Umbilical cord (tissue), 2 donors: Measurements from ENCODE around the gene PUM2. TPM values are rescaled to one million over a fixed set of nuclear protein-coding genes. Genes with fewer than 3 reads are reported as not detected.
A peak's percentile ranks its signal among the peaks of the same experiment; 100 is the strongest.
"Not testable (repeated sequence)": the region's sequence is repeated elsewhere in the genome, so short reads cannot be mapped to it uniquely, and the experiment has no call there.

Source experiments
- DNase-seq: peaks from one replicate; pipeline ENCODE4 v3.0.0-alpha.2; 2015; ENCODE audit warnings: low spot score
- total RNA-seq: library from RNA; depleted of rRNA; stranded (reverse); fragments of >200 nt; gene quantifications from one replicate; pipeline ENCODE4 v1.2.3, GENCODE V29; 2014; ENCODE audit warnings: low replicate concordance; ENCODE audit not compliant: insufficient read depth

The PUM2 gene
- total RNA-seq, 1 donor from 2014 or later: 61.2 TPM

DNA sequence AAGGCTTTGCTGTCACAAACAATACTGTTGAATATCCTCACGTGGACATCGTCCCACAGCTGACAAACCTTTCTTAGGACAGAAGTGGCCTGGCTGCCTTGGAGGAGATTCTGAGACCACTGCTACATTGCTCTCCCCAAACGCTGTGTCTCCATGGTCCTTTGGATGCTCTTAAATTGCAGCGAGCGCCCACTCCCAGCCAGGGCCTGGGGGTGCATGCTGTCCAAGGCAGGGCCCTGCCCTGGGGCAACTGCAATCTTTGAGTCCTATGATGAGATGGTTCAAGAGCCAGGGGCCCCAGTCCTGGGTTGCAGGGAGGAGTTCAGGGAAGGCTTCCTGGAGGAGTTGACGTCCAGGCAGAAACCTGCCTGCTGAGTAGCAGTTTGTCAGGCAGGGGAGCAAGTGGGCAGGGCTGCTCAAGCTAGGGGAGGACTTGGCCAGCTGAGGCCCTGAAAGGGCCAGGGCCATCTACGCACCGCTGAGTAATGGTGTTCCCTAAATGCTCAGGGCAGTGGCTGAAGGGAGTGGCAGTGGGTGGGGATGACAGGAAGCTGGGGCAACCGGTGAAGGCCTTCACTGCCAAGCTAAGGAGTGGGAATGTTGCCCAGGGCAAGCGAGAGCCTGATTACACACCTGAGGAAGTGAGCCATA, 114.9 kb downstream of the PUM2 start:
- no peak for DNase-seq

- not testable (repeated sequence) for DNase-seq
Observed at GRCh38 chr2:20234597-20234996, 116.0 kb downstream of the PUM2 start.

GRCh38 chr2:20232837-20233207, 117.8 kb downstream of the PUM2 start:
- DNase-seq: peak; percentile 38

GRCh38 chr2:20231598-20232026, 119.0 kb downstream of the PUM2 start:
- no peak for DNase-seq

- DNase-seq: no peak
Observed at GRCh38 chr2:20231159-20231558, 119.5 kb downstream of the PUM2 start.

DNA sequence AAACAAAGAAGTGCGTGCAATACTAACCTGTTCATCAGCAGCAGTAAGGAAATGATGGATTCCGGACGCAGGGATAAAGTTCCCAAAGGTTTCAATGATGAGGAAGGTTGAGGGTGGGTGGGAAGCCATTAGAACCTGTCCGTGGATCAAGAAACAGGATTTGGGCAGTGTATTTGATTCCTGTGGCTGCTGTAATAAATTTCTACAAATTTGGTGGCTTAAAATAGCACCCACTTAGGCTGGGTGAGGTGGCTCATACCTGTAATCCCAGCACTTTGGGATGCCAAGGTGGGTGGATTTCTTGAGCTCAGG, 120.6 kb downstream of the PUM2 start:
- no peak for DNase-seq

- no peak for DNase-seq
Observed at GRCh38 chr2:20229322-20230113, 121.1 kb downstream of the PUM2 start.

DNA sequence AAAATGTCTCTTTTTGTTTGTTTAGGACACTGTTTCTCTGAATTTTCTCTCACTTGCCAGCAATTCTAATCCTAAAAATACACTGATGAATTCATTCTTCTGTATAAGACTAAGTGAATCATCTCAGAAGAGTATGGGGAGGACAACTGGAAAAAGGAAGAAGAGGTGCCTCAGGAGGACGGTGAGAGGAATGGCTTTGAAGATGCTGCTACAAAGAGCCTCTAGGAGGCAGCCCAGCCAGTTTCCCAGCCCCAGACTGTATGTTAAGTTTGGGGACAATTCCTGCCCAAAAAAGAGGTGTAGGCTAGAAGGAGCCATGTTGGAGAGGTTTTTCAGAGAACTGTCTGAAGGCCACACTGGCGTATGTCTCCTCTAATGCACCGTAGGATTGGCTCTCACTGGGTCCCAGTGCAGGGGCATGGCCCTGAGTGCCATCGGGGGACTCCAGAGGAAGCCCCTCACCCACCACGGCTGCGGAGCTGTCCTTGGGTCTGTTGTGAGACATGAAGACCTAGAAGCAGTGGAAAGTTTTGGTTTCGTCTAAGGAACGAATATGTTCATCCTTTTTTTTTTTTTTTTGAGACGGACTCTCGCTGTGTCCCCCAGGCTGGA, 122.6 kb downstream of the PUM2 start:
- no peak for DNase-seq

DNA sequence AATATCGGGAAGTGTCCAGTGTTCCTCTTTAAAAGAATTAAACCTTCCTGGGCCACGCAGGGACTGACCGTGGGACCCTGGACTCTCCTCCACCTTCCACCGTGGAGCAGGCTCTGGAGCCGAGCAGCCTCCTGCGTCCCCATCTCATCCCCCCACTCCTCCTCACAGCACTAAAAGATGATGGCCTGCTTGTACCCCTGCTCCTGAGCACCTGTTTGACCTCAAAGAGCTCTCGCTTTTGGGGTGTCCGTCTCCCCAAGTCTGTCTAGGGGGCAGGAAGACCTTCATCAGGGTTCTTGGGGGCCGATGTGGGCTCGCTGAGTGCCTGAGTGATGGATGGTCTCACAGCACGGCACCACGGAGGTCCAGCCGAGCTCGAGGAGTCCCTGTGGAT, 124.5 kb downstream of the PUM2 start:
- DNase-seq: no peak

DNA sequence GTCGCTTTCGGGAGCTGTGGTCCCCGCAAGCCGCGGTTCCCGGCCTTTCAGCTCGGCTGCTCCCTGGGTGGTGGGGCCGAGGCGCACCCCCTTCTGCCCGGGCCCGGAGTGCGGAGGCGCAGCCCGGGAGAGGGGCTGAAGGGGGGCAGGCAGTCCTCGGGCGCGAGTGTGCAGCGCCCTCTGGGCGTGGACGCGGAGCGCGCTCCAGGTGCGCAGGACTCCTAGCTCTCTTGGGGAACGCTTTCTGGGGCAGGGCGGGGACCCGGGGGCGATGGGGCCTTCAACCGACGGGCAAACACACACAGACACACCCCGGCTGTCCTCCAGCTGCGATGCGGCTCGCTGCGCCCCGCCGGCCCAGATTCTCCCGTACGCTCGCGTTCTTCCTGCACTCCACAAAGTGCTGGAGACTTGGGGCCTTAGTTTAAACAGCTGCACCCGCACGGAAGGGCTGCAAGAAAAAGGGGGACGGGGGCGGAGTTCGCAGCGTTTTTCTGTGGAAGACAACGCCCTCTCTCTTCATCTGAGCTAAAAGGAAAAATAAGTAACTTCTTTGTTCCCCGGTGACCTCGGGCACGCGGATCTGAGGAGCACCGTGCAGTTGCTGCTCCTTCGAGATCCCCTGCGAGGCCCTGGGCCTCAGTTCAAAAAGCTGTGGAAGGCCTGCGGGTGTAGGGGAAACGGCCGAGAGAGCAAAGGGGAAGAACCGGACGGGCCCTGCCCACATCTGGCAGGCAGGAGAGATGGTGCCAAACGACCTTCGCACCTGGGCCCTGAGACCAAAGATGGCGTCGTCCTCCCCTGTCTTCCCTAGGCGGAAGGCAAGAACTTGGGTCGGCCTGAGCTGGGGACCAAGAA, 125.1 kb downstream of the PUM2 start:
- DNase-seq: peak; percentile 87

DNA sequence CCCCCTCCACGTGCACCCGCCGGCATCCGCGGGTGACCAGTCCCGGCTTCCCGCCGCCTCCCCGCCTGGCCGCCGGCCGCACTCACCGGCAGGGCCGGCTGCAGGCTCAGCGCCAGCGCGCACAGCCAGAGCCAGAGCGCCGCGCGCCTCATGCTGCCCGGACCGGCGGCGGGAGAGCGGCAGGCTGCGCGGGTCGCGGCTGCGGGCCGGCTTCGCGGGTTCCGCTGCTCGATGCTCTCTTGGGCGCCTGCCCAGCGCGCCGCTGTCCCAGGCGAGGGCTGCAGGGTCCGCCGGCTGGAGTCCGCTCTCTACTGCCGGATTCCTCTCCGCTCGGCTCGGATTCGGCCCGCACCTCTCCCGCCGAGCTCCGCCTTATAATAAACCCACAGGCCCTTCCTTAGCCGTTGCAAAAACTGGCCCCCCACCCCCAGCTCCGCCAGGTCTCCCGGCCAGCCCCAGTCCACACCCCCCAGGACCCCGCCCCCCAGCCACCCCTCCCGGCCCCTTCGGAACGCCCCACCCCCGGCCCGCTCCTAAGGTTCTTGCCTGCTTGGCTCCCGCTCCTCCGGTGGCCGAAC, 125.8 kb downstream of the PUM2 start, which contains the start of gene SDC1:
Gene SDC1 (minus strand): TSS at position 415 of the 578 bp plus-strand sequence. CDS start 263 bp downstream, at position 152.
- DNase-seq: no peak

GRCh38 chr2:20224164-20224715, 126.4 kb downstream of the PUM2 start:
- DNase-seq: peak; percentile 40

- peak; percentile 68 for DNase-seq
Observed at GRCh38 chr2:20223407-20224163, 127.1 kb downstream of the PUM2 start.

DNA sequence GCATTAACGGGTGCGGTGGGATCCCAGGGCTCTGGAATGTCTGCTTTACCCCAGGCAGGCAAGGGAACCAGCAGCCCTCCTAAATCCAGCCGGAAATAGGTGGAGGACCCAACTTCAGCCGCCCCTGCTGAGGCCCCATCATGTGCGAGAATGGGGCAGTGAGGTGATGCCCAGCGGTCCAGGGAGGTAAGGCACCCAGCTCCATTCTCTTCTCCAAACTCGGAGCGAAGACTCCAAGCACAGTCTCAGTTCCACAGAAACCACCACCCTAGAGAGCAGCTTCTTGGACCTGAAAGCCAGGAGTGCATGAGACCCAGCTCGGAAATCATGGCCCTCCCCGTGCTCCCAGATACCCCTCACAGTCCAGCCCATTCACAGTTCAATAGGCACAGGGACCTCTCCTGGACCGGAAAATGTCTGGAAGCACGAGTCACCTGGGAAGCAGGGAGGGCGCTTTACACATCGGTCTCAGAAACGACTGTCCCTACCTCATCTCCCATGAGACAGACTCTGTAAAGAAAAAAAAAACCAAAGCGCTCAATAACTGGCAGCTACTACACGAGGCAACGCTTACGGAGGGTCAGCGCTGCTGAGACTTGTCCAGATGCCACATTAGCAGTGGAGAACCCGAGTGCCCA, 127.8 kb downstream of the PUM2 start:
- no peak for DNase-seq

- DNase-seq: peak; percentile 57
Observed at GRCh38 chr2:20222014-20222768, 128.5 kb downstream of the PUM2 start.

GRCh38 chr2:20221555-20221973, 129.1 kb downstream of the PUM2 start:
- peak; percentile 57 for DNase-seq

DNA sequence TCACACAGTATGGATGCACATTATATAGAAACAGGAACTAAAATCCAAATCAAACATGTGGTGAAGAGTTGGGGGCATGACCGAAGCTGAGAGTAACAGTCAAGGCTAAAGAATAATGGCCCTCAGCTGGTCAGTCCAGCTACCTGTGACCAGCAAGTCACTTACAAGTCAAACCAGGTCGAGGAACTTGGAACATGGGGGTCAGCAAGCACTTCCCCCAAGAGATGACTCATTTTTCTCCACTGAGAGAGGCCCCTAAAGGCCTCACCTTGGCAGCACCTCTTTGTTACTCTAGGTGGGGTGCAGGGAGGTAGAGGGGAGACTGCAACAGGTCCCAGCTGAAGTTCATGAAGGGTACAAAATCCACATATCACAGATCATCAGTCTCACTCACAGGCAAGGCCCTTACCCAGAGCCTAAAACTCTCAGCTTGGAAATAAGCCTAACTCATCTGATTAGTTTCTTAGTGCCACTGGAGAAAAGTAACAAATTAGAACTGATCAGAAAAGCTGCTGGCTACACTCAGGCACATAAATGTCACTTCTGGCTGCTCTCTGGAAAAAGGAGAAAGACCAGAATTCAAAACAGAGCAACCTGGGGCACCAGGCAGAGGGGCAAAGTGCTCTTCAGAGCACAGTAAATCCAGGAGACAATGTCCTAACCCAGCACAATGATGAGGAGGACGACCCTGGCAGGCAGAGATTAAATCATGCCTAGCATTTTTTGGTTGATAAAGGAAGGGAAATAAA, 129.7 kb downstream of the PUM2 start:
- DNase-seq: no peak

DNA sequence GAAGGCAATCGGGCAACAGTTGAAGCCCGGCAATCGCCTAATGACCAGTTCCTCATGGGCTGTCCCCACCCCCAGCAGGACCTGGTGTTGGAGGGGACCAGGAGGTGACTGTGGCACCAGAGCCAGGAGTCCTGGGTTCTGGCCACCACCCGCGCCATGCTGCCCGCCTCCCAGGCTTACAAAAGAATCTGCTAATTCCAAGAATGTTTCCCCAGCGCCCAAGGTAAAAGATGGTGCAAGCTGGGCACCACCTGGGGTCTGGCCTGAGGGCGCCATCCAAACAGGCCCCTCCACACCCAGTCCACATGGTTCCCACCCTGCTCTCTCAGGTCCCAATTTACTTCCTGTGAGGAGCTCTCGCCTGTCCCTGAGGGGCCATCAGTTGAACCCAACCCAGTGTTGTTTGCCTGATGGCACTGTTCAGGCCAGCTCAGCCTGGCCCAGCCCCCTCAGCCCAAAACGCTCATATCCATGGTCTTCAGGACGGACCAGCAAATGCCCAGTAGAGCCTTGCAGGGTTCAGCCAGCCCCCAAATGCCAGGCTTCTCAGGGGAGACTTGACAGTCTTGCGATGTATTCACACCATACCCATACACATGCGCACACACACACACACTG, 130.8 kb downstream of the PUM2 start:
- no peak for DNase-seq
